Keratinocyte (primary cell): ENCODE measurements around the gene SH3PXD2B.

Source experiments
- EZH2 ChIP-seq: IDR thresholded peaks from one replicate; pipeline ENCODE4 v1.6.1; 2012; ENCODE audit warnings: inconsistent platforms, mild to moderate bottlenecking, low read length, moderate library complexity
- TF ChIP-seq, protein P1 (sequence below), 3 experiments: IDR thresholded peaks in 1 of 3; conservative IDR thresholded peaks in 1 of 3; optimal IDR thresholded peaks in 1 of 3; 2 replicates in 2 of 3; 3 replicates in 1 of 3; pipeline versions ENCODE3 to v1.5.1; 2011; ENCODE audit warnings: low read length in 3 of 3, mild to moderate bottlenecking in 3 of 3, moderate library complexity in 2 of 3, control low read depth in 1 of 3, inconsistent platforms in 1 of 3; ENCODE audit not compliant: insufficient read depth in 2 of 3; ENCODE audit errors: extremely low read depth in 1 of 3

DNA sequence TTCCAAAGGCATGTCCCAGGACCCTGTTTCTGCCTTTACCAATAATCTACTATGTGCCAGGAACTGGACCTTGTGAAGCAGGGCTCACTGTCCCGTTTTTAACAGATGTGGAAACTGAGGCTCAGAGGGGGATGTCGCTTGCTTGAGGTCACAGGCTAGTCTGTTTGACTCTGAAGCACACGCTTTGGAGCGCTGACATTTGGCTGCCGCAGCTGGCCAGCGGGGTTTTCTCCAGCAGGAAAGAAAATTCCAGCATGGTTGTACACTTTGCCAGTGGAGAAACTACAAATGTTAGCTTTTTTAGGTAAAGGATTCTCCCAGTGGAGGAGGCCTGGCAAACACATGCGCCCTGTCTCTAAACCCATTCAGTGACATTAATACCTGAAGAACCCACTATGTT lies 50.5 kb downstream of the SH3PXD2B start:
- TF ChIP-seq, protein P1, sequence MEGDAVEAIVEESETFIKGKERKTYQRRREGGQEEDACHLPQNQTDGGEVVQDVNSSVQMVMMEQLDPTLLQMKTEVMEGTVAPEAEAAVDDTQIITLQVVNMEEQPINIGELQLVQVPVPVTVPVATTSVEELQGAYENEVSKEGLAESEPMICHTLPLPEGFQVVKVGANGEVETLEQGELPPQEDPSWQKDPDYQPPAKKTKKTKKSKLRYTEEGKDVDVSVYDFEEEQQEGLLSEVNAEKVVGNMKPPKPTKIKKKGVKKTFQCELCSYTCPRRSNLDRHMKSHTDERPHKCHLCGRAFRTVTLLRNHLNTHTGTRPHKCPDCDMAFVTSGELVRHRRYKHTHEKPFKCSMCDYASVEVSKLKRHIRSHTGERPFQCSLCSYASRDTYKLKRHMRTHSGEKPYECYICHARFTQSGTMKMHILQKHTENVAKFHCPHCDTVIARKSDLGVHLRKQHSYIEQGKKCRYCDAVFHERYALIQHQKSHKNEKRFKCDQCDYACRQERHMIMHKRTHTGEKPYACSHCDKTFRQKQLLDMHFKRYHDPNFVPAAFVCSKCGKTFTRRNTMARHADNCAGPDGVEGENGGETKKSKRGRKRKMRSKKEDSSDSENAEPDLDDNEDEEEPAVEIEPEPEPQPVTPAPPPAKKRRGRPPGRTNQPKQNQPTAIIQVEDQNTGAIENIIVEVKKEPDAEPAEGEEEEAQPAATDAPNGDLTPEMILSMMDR (optimal IDR thresholded peaks at IDR 0.05 in 1 of 3, IDR thresholded peaks at IDR 0.05 in 1 of 3, conservative IDR thresholded peaks at IDR 0.05 in 1 of 3; ENCODE audit: extremely low read depth in 1 of 3, insufficient read depth in 2 of 3, low read length in 3 of 3) = no peak
- no peak for TF ChIP-seq EZH2
